Loucy (cell line): Measurements from ENCODE around the gene RPRD2.

Source experiments
- EZH2phosphoT487 ChIP-seq: fragments of 200-600 bp; IDR thresholded peaks from 2 replicates; pipeline ENCODE4 v1.6.1; 2018; ENCODE audit warnings: antibody characterized with exemption, mild to moderate bottlenecking, moderate library complexity, borderline replicate concordance
- TF ChIP-seq, protein P1 (sequence below): fragments of 200-600 bp; sonication (generic); conservative IDR thresholded peaks from 2 replicates; pipeline ENCODE4 v1.5.1; 2014; ENCODE audit warnings: mild to moderate bottlenecking, antibody characterized with exemption, low read length

DNA sequence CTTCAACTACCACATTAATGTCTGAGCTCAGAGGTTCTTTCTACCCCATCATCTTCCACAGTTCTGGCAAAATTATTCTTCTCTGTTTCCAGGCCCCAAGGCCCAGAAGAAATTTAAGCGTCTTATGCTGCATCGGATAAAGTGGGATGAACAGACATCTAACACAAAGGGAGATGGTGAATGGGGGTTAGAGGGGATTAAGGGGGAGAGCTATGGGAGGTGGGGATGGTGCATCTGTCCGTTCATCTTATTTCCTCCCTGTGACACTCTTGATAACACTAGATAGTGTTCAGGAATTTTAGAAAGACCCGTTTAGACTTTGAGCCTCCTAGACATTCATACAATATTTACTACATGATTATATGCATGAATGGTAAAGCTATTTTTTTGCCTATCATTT is 17.6 kb upstream of the RPRD2 start:
- TF ChIP-seq, protein P1, sequence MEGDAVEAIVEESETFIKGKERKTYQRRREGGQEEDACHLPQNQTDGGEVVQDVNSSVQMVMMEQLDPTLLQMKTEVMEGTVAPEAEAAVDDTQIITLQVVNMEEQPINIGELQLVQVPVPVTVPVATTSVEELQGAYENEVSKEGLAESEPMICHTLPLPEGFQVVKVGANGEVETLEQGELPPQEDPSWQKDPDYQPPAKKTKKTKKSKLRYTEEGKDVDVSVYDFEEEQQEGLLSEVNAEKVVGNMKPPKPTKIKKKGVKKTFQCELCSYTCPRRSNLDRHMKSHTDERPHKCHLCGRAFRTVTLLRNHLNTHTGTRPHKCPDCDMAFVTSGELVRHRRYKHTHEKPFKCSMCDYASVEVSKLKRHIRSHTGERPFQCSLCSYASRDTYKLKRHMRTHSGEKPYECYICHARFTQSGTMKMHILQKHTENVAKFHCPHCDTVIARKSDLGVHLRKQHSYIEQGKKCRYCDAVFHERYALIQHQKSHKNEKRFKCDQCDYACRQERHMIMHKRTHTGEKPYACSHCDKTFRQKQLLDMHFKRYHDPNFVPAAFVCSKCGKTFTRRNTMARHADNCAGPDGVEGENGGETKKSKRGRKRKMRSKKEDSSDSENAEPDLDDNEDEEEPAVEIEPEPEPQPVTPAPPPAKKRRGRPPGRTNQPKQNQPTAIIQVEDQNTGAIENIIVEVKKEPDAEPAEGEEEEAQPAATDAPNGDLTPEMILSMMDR: no peak
- TF ChIP-seq EZH2phosphoT487: no peak
